Right lobe of liver (tissue), 4 donors: ENCODE results near the gene CLIP2.
"Not testable (repeated sequence)": the region's sequence is repeated elsewhere in the genome, so short reads cannot be mapped to it uniquely, and the experiment has no call there.

Source experiments
- POLR2A ChIP-seq: fragments of 450-650 bp; IDR thresholded peaks from one replicate; pipeline ENCODE4 v1.6.1; 2017; ENCODE audit warnings: antibody characterized with exemption, mild to moderate bottlenecking
- TF ChIP-seq, protein P1 (sequence below), 4 donors: fragments of 200-600 bp in 3 of 4; fragments of 450-650 bp in 1 of 4; IDR thresholded peaks; one replicate each; pipeline versions ENCODE4 v1.5.1 to v1.8.0; 2016 to 2022; ENCODE audit warnings: antibody characterized with exemption in 4 of 4, mild to moderate bottlenecking in 2 of 4
- donor health status: DM: no; HTN: no; CAD: no.
- donor health status: DM: no; HTN: no; CAD: no.
- donor health status: DM: no; HTN: yes; CAD: no.

DNA sequence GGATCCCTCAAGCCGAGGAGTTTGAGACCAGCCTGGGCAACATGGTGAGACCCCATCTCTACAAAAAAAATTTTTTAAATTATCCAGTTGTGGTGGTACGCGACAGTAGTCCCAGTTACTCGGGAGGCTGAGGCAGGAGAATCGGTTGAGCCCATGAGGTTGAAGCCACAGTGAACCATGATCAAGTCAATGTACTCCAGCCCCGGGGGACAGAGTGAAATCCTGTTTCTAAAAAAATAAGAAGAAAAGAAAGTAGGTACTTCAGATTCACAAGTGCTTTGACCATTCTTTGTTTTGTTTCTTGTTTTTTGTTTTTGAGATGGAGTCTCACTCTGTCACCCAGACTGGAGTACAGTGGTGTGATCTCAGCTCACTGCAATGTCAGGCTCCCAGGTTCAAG lies 33.7 kb upstream of the CLIP2 start:
- TF ChIP-seq, protein P1, sequence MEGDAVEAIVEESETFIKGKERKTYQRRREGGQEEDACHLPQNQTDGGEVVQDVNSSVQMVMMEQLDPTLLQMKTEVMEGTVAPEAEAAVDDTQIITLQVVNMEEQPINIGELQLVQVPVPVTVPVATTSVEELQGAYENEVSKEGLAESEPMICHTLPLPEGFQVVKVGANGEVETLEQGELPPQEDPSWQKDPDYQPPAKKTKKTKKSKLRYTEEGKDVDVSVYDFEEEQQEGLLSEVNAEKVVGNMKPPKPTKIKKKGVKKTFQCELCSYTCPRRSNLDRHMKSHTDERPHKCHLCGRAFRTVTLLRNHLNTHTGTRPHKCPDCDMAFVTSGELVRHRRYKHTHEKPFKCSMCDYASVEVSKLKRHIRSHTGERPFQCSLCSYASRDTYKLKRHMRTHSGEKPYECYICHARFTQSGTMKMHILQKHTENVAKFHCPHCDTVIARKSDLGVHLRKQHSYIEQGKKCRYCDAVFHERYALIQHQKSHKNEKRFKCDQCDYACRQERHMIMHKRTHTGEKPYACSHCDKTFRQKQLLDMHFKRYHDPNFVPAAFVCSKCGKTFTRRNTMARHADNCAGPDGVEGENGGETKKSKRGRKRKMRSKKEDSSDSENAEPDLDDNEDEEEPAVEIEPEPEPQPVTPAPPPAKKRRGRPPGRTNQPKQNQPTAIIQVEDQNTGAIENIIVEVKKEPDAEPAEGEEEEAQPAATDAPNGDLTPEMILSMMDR (IDR thresholded peaks at IDR 0.05): not testable (repeated sequence)
- TF ChIP-seq POLR2A: not testable (repeated sequence)
